T1000 (cell line): ENCODE data around the gene PCBP3.
"Not testable (repeated sequence)": the region's sequence is repeated elsewhere in the genome, so short reads cannot be mapped to it uniquely, and the experiment has no call there.

Experiments
- DNase-seq: peaks from one replicate; lab custom pipeline; 2025; ENCODE audit warnings: mixed read lengths; lab: John Stamatoyannopoulos, UW

Gene PCBP3

GRCh38 chr21:45808663-45809062, 165.1 kb downstream of the PCBP3 start:
- DNase-seq: not testable (repeated sequence)

DNA sequence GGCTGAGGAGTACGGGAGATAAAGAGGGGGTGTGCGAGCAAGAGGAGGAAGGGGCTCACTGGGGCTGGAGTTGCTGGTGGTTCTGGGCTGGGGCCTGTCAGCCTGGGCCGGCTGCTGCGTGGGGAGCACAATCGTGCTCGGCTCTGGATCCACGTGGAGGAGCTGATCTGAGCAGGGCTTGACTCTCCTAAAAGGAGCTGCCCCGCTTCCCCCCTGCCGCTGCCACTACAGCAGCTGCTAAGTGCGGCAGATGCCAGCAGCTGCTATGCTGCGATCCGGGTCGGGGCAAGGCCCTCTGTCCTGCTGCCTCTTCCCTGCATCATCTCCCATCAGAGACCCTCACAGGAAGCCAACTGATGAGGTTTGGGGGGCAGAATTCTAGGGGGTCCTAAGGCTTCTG, 165.9 kb downstream of the PCBP3 start:
- DNase-seq: no peak

- DNase-seq: no peak
Measured at GRCh38 chr21:45811136-45811535, 167.6 kb downstream of the PCBP3 start.

DNA sequence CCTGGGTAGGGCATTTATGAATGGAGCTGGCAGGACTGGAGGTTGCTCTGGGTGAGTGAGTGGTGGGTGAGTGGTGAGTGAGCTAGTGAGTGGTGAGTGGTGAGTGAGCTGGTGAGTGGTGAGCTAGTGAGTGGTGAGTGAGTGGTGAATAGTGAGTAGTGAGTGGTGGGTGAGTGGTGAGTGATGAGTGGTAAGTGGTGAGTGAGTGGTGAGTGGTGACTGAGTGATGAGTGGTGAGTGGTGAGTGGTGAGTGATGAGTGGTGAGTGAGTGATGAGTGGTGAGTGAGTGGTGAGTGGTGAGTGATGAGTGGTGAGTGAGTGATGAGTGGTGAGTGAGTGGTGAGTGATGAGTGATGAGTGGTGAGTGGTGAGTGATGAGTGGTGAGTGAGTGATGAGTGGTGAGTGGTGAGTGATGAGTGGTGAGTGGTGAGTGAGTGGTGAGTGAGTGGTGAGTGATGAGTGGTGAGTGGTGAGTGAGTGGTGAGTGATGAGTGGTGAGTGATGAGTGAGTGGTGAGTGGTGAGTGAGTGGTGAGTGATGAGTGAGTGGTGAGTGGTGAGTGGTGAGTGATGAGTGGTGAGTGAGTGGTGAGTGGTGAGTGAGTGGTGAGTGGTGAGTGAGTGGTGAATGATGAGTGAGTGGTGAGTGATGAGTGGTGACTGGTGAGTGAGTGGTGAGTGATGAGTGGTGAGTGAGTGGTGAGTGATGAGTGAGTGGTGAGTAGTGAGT, 170.8 kb downstream of the PCBP3 start:
- not testable (repeated sequence) for DNase-seq

GRCh38 chr21:45815781-45816180, 172.3 kb downstream of the PCBP3 start:
- not testable (repeated sequence) for DNase-seq

DNA sequence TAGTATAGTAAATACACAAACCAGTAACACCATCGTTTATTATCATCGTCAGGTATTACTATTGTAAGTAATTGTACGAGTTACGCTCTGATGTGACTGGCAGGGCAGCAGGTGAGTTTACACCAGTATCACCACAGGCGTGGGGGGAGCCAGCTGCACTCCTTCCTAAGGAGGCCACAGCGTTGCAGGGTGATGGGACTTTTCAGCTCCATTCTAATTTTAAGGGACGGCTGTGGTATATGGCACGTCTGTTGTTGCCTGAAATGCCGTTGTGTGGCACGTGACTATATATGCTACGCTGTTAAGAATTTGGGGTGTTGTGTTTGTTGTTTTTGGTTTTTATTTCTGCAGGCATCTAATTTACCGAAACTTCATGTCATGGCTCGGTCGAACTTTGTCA, 173.3 kb downstream of the PCBP3 start:
- DNase-seq: no peak

- no peak for DNase-seq
Measured at GRCh38 chr21:45817345-45817744, 173.8 kb downstream of the PCBP3 start.

GRCh38 chr21:45818276-45818903, 174.9 kb downstream of the PCBP3 start:
- no peak for DNase-seq

GRCh38 chr21:45818904-45819285, 175.4 kb downstream of the PCBP3 start:
- DNase-seq: peak; percentile 60

DNA sequence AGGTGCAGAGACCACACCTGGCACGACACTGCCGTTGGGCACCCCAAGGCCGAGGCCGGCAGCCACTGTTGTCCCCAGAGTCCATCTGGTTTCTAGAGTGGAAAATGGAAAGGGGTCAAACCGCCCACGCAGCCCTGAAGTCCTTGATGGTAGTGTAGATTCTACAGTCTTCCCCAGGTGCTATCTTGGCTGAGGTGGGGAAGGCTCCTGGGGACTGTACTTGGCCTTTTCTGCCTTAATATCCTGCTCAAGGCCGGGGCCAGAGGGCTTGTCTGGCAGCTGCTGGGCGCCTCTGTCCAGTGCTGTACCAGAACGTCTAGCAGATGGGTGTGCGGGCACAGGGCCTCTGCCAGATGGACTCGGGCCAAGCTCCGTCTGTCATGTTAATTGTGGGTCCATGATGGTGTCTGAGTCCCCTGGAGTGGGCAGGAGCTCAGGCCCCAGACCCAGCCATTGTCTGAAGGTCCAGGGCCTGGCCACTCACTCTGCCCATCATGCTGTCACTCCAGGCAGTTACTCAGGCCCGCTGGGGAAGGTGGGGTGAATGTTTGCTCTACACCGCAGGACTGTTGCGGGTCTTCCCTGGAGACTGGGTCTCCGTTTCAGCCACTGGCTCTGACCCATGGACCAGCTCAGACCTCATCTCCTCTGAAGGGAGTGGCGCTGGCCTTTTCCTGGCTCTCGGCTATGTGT, 176.1 kb downstream of the PCBP3 start:
- no peak for DNase-seq

- DNase-seq: peak; percentile 69
Measured at GRCh38 chr21:45820171-45821091, 176.9 kb downstream of the PCBP3 start.

DNA sequence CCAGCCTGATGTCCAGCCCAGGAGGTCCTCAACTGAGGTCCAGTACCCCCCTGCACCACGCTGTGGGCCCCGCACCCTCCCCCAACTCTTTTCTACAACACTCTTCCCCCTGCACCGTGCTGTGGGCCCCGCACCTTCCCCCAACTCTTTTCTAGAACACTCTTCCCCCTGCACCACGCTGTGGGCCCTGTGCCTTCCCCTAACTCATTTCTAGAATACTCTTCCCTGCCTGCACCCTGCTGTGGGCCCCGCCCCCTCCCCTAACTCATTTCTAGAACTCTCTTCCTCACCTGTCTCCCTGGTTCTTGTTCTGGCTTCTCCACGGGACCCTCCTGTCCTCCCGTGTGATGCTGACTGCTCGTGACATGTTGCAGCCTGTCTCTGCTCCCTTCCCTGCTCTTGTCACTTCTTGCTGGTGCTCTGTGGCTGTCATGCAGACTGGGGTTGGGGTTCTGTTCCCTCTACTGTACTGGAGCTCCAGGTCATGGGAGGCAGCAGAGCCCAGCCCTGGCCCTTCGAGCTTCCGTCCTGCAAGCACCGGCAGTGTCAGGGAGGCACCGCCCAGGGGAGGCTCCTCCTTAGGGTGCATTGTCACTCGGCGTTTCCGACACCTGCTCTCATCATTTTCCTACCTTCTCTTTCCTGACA, 177.9 kb downstream of the PCBP3 start:
- no peak for DNase-seq

GRCh38 chr21:45821998-45822397, 178.5 kb downstream of the PCBP3 start:
- no peak for DNase-seq

GRCh38 chr21:45822429-45823099, 179.0 kb downstream of the PCBP3 start:
- no peak for DNase-seq

DNA sequence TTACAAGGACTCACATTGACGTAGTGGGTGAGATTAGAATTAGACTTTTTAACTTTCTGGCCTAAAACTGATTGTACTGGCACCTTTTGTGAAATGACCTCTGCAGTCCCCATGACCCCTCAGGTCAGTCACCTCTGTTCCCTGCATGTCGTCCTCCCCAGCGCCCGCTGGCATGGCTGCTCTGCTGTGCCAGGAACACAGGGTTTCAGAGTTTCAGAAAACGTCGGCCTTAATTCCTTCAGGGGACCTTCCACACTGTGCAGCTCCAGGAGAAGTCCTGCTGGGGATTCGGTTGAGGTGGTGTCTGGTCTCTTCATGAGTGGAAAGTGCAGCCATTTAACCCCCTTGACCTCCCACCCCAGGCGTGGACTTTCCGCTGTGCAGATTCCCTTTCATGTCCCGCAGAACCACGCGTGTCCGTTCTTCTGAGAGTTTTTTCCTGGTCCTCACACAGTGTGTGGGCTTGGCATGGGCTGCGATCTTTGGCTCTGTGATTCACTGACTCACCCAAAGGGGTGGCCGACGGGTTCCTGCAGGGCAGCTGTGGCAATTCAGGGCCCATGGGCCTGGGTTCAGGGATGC, 179.7 kb downstream of the PCBP3 start:
- DNase-seq: no peak

DNA sequence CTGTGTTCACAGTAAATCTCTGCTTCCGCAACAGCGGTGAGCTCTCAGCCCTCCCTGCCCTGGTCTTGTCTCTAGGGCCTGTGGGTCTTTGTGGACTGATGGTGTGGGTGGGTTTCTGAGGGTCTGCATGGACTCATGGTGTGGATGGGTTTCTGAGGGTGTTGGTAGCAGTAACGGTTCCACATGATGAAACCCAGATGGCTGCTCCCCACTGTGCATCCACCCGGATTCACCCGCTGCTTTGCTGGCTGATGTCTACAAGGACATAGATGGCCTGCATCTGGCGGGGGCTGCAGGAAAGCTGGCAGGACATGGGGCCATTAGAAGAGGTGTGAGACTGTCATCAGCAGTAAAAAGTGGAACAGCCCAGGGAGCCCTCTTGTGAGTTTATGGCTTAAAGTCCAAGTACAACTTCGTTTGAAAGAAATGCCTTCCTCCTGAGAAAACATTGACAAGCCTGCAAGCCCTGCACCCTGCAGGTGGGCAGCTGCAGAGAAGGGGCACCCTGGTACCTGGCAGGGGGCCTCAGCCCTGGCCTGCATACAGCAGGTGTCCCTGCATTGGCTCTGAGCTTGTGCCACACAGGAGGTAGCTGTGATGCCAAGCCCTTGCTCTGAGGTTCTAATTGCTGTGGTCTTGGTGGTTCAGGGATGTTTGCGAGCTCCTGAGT, 181.2 kb downstream of the PCBP3 start:
- DNase-seq: no peak

- DNase-seq: no peak
Measured at GRCh38 chr21:45825219-45825618, 181.7 kb downstream of the PCBP3 start.

GRCh38 chr21:45826676-45827301, 183.3 kb downstream of the PCBP3 start:
- DNase-seq: no peak

GRCh38 chr21:45827302-45827692, 183.8 kb downstream of the PCBP3 start:
- DNase-seq: no peak
